OCI-LY3 (cell line): ENCODE data around the gene BCL11B.

Experiments used
- EZH2phosphoT487 ChIP-seq: fragments of 200-600 bp; shearing (Covaris generic); IDR thresholded peaks from 2 replicates; pipeline ENCODE4 v1.6.1; 2018; ENCODE audit warnings: antibody characterized with exemption, mixed run types, low read depth
- TF ChIP-seq, protein P1 (sequence below): fragments of 200-600, 300-600 bp; sonication (generic); IDR thresholded peaks from 2 replicates; pipeline ENCODE4 v1.5.1; 2014; ENCODE audit warnings: antibody characterized with exemption, low read length, low read depth

DNA sequence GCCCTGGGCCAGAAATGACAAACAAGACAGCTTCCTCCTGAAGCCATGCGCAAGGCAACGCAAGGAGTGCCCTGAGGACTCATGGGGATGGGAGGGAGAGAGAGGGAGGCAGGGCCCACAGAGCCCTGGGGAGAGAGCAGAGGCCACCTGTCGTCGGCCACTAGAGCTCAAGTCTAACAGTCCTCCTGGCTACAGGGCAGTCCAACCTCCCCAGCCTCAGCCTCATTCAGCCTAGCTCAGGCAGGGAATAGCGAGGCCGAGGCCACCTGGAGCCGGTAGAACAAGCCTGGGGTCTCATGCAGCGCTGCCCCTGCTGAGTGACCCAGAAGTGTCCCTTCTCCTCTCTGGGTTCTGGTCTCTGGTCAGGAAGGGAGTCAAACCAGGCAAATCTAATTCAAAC is 69.5 kb downstream of the BCL11B start:
- TF ChIP-seq, protein P1, sequence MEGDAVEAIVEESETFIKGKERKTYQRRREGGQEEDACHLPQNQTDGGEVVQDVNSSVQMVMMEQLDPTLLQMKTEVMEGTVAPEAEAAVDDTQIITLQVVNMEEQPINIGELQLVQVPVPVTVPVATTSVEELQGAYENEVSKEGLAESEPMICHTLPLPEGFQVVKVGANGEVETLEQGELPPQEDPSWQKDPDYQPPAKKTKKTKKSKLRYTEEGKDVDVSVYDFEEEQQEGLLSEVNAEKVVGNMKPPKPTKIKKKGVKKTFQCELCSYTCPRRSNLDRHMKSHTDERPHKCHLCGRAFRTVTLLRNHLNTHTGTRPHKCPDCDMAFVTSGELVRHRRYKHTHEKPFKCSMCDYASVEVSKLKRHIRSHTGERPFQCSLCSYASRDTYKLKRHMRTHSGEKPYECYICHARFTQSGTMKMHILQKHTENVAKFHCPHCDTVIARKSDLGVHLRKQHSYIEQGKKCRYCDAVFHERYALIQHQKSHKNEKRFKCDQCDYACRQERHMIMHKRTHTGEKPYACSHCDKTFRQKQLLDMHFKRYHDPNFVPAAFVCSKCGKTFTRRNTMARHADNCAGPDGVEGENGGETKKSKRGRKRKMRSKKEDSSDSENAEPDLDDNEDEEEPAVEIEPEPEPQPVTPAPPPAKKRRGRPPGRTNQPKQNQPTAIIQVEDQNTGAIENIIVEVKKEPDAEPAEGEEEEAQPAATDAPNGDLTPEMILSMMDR: no peak
- no peak for TF ChIP-seq EZH2phosphoT487
